SIG-M5 (cell line): Measurements from ENCODE around the gene DNAJC22.

Source experiments
- DNase-seq: peaks from one replicate; lab custom pipeline; 2025; lab: John Stamatoyannopoulos, UW

The DNAJC22 gene

DNA sequence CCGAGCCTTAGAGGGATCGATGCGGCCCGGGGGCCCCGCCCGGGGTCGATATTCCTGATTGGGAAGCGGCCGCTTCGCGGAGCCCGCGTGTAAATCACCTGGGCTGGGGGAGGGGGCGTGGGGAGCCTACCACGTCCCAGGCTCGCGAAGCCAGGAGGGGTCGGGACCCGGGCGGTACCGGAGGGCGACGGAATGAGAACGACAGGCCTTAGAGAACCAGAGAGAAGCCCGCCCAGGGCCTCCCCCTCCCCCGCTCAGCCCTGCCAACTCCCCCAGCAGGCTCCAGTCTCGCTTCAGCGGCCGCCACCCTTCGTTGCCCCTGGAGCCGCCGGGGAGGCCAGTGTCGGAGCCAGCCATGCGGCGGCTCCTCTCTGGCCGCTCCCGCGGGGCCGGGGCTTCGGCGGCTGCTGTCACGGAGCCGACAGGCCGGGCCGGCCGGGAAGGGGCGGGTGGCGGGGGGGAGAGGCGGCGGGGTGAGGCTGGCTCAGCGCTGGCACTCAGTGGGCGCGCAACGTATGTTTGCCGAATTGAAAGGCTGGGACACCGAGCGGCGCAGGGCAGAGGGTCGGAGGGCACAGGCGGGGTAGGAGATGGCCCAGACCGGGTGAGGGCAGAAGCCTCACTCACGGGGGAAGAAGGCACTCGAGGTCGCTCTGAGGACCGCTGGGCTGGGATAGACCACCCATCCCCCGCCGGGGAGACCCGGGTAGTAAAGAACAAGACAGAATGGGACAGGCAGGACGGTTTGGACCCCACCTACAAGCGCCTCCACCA lies 1.4 kb upstream of the DNAJC22 start:
- no peak for DNase-seq

DNA sequence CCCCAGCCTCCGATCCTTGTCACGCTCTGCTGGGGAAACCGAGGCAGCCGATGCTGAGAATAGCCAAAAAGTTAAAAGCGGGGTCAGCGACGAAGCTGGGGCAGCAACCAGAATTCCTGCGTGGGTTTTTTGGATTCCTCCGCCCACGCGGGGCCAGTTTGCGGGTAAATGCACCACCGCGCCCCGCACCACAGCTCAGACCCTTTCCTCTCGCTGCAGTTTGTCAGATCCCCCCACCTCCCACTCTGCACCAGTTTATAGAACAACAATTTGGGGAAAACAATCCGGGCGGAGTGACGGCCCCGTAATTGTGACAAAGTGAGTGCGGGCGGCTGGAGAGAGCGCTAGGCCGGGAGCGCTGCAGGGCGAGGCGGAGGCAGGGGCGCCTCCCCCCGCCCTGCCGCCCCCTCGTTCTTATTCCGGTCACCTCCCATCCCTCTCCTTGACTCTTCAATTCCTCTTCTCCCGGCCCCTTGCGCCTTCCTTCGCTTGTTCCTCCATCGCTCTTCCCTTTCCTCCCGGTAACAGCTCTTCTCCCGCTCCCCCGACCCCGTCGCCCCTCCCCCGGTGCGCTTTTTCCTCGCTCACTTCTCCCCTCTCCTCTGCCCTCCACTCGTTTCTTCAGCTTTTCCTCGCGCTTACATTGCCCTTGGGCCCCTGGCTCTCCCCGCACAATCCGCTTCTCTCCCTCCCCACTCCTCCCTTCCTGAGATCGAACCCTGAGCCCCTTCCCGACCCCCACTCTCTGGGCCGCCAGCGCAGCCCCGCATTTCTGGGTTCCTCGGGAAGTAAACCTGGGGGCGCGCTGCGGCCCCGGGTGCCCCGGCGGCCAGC lies 646 bp upstream of the DNAJC22 start:
- no peak for DNase-seq

DNA sequence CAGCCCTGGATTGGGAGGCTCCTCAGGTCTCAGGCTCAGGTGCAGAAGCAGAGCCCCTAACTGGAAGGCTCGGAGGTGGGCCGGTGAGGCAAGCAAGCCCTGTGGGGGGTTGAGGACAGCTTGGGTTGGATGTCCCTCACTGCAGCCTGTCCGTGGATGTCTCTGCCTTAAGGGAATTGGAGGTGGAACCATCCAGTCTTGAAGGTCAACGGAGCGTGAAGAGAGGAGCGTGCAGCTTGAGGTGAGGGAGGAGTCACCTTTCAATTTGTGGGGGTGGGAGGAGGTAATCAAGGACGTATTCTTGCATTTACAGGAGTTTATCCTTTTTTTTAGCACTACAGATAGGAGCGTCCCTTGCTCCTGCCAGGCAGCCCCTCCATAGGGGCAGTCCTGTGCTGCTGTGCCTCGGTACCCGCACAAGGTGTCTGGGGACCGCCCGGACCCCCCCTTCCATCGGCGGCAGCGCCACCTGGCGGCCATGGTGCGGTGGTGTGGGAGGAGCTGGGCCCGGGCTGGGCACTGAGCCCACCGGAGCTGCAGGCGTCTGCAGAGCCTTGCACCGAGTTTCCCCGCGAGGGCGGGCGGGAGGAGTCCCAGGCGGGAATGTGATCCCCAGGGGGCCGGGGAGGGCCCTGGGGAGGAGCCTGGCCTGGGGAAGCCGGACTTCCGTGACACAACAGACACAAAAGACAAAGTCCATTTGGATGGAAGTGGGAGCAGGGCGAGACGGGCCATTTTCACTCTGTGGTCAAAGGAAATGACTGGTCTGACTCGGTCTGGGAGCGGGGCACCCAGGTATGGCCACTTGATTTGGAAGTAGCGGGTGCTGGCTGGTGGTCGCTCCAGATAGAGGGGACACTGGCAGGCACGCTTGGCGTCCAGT lies 864 bp downstream of the DNAJC22 start:
- DNase-seq: no peak

DNA sequence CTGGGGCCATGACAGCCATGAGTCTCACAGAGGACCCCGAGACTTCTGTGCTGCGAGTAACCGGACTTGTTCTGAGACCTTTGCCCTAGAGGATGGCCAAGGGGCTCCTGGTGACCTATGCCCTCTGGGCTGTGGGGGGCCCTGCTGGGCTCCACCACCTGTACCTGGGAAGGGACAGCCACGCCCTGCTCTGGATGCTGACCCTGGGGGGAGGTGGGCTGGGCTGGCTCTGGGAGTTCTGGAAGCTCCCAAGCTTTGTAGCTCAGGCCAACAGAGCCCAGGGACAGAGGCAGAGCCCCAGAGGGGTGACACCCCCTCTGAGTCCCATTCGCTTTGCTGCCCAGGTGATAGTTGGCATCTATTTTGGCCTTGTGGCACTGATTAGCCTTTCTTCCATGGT lies 2.1 kb downstream of the DNAJC22 start:
- DNase-seq: no peak

DNA sequence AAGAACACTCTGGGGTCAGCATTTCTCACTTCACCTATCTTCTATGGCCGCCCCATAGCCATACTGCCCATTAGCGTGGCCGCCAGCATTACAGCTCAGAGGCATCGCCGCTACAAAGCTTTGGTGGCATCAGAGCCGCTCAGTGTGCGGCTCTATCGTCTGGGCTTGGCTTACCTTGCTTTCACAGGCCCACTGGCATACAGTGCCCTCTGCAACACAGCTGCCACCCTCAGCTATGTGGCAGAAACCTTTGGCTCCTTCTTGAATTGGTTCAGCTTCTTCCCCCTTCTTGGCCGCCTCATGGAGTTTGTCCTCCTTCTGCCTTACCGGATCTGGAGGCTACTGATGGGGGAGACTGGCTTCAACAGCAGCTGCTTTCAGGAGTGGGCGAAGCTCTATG lies 2.6 kb downstream of the DNAJC22 start:
- DNase-seq: no peak

DNA sequence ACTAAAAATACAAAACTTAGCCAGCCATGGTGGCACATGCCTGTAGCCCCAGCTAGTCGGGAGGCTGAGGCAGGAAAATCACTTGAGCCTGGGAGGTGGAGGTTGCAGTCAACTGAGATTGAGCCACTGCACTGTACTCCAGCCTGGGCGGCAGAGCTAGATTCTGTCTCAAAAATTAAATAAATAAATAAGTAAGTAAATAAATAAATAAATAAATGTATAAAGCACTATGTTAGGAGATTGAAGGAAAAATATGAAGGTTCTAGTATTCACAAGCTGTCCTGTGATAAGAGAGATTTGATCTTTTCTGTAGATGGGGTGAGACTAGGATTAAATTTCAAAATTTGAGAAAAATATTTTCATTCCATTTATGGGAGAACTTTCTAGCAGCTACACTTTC lies 5.7 kb downstream of the DNAJC22 start:
- no peak for DNase-seq

DNA sequence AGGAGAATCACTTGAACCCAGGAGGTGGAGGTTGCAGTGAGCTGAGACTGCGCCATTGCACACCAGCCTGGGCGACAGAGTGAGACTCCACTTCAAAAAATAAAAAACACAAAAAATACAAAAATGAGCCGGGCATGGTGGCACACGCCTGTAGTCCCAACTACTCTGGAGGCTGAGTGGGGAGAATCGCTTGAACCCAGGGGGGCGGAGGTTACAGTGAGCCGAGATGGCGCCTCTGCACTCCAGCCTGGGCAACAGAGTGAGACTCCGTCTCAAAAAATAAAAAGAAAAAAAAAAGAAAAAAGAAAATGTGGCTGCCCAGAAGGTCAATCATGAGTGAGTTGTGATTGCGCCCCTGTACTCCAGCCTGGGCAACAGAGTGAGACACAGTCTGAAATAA lies 9.2 kb downstream of the DNAJC22 start:
- DNase-seq: no peak

DNA sequence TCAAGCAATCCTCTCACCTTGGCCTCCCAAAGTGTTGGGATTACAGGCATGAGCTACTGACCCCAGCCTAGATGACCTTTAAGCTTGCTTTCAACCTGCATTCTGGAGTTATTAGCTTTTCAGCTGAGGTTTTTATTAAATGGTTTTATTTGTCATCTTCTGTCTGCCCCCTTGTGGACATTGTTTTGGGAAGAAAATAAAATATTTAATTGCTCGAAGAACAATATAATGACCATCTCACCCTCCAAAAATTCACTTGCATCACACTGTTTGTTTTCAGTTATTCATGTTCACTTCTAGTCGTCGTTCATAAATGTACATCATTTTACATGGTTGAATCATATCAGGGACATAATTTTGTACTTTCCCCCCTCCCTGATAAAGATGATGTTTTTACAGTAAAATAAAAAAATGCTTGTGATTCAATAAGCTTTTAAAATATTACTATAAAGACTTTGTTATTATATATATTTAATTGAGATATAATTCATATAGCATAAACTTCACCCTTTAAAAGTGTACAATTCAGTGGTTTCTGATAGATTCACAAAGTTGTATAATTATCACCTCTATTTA lies 10.5 kb downstream of the DNAJC22 start:
- no peak for DNase-seq

DNA sequence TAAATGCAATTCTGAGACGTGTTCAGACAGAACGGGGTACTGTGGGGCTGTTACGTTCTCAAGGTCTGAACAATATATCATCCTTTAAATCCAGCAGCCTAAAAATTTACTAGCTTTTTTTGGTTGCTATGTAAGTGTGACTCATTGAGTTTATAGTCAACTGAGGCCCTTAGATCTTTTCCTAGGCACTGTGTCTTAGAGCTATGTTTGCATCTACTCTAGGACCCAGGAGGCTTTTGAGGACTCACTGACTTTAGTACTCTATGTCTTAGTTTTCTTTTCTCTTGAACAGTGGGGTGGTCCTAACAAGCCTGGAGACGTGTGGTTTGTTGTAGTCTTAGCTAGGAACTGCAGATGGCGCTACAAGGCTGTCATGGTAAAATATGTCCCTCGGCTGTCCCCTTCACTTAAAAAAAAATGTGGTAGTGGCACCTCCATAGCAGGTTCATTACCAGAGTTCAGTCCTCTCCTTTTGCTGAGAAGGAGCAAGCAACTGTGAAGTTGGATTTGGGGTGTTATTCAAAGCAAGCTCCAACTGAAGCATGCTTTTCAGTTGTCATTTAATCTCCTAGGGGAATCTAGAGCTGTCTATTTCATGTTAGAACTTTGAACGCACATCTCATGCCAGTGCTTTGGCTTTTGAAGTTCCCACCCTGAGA lies 11.9 kb downstream of the DNAJC22 start:
- peak; percentile 18 for DNase-seq

DNA sequence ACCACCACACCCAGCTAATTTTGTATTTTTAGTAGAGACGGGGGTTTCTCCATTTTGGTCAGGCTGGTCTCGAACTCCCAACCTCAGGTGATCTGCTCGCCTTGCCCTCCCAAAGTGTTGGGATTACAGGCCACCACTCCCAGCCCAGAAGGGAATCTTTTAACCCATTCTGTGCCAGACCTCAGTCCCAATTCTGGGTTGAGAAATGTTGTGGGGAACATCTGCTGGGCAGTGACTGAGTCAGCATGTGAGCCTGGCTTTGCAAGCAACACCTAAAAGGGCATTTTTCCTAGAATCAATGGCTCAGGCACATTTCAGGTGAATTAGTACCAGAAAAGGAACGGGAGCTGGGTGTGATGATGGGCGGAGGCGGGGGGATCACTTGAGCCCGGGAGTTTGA lies 13.0 kb downstream of the DNAJC22 start:
- DNase-seq: no peak

DNA sequence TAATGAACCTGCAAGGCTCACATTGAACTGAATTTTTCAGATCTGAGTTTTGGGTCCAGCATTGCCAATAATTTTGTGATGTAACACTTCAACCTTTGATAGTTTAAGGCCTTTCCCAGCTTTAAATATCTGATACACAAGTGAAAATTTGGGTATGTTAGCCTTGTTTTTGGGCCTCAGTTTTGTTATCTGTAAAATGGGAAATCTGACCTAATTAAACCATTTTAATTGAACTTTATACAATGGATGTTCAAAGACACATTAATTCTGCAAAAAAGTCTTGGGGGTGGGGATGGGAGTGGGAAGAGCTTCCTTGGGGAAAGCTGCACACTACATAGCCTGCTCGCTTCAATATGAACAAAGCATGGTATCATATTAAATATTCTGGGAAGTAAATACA lies 15.4 kb downstream of the DNAJC22 start:
- DNase-seq: no peak

DNA sequence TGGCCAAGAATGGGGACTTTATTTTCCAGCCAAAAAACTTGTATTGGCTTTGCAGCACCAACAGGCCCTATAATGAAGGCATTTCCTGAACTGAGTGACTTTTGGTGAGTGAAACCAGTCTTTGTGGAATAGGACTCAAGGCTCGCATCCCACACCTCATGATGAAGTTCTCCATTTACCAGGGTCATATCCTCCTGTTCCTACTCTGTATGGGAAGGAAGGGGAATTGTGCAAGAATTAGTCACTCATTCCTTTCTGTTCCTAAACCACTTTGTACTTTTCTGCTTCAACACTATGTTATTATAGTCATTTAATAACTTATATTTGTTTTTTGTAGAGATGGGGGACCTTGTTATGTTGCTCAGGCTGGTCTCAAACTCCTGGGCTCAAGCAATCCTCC lies 18.3 kb downstream of the DNAJC22 start:
- no peak for DNase-seq

DNA sequence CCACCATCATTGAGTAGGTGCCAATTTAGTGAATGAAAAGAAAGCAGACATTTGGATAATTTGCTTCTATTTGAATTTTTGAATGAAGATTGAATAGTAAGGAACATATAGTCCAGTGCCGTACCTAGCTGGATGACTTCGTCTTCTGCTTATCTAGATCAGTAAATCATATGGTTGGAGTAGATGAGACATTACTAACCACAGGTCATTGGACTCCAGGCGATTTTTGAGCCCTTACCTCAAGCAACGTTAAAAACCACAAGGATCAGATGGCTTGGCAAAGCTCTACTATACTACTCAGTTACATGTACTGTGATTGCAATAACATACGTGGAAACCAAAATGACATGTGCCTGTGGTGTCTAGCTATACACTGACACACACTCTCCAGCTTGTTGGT lies 18.9 kb downstream of the DNAJC22 start:
- no peak for DNase-seq

DNA sequence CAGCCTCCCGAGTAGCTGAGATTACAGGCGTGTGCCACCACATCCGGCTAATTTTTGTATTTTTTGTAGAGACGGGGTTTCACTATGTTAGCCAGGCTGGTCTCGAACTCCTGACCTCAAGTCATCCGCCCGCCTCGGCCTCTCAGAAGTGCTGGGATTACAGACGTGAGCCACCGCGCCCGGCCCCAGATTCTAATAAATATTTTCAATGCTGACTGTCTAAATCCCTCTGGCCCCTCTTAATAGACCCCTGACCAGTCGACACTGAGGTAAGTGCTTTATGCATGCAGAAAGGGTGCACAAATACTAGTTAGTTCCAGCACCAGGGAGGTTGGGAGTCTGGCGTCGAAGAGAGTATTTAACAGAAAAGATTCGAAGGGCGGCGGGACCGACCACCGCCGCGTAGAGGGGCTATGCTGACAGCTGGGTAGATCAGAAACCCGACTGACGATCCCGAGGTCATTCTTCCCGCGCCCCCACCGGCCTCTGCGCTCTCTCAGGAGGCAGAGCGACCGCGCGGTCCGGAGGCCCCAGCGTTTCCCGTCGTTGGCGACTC lies 19.5 kb downstream of the DNAJC22 start:
- DNase-seq: no peak

DNA sequence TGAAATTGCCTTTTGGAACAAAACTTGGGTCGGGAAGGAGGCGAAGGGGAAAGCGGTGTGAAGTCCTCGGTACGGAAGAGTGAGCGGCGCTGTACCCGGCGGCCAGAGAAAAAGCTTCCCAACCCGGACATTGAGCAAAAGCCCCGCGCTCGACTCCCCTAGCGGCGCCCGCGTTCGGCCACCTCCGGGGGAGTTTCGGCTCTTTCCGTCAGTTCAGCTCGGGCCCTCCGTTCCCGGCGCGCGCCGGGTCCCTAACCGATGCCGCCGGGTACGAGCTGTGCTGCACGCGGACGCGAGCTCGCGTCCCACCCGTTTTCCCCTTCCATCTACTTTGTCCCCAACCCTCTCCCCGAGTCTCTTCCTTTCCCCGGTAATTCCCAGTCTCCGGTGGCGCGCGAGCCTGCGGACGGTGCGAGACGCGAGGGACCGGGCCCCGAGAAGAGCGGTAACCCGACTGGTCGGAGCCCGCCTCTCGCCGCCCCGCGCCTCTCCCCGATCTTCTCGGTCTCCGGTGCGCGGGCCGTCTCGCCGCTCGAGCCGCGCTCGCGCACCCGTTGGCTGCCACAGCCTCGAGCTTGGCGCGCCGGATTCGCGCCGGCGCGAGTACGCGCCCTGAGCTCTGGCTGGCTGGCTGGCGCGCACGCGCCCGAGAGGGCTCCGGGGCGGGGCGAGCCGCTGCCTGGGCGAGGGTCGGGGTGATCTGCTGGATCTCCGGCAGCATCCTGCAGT lies 20.1 kb downstream of the DNAJC22 start:
- DNase-seq: peak; percentile 23

DNA sequence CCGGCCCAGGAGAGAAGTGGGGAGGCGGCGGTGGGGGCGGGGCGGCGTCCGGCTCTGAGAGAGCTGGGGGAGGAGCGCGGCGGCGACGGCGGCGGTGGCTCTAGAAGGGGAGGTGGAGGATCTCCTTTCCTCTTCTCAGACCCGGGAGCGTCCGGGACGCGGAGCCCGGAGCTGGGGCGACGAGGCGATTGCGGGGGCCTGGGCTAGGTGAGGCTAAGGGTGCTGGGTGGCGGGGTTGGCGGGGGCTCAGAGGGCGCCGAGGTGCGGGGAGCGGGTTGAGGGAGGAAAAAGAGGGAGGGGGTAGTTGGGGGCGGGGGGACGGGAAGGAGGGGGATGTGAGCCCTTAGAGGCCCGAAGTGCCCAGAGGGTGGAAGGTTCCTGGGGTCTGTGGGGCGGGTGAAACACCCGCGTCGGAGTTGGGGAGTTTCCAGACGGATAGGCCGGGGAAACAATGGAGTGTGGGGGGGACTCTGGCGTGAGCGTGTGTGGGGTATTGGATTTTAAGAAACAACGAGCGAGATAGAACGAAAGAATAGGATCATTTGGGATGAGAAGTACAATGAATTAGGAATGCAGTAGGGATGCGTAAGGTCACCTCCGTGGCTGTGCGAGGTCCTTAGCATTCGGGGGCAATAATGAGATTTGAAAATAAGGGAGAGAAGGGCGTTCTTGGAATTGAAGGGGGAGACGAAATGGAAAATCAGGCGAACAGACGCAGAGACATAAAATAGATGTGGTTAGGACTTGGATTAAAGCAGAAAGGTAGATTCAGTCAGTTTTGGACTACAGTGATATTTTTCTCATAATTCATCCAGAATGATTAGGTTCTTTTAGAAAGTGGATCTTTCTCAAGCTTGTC lies 20.9 kb downstream of the DNAJC22 start, which contains the start of gene SPATS2:
Gene SPATS2, plus strand, starts transcription at position 82 of the 859 bp plus-strand sequence. CDS start 93,551 bp downstream, outside the sequence.
- no peak for DNase-seq

DNA sequence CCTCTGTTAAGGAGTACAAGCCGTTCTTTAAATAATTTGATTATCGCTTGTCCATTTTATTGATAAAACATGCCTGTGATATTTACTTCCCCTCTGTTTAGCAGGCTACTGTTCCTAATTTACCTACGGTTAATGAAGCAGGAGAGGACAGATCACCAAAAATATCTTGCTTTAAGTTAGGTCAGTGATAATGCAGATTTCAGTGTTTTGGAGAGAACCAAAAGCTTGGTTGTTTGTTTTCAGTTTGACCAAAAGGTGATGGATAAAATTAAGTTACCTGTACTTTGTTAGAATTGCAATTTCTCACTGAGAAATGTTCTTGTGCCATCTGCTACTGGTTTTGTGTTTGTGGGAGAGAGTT lies 21.5 kb downstream of the DNAJC22 start:
- no peak for DNase-seq

DNA sequence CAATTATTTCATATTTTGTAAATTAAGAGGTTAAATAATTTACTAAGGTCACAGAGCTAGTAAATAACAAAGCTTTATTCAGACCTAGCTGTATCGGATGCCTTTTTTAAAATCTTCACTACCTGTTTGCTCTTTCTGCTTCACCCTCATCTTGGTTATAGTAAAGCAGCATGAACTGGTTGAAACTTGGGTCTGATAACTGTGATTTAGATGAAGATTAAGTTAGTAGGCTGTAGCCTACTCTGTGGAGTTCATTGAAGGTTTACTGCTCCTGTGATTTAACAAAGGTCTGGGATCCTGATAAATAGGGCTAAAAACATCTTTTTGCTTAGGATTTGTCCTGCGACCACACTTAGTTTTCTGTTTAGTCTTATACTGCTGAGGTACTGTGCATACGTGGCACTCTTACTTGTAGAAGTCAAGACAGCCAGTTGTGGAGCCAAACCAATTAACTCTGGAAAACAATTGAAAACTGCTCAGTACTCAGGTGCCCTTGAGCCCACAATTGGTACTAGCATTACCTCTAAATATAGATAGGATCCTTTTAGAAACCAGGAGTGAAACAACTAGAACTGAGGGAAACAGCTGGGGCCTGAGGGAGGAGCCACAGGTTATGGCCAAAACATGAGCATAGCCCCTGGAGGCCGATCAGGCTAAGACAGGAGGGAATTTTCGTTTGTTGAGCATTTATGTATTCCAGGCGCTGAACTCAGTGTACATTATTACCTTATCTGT lies 22.9 kb downstream of the DNAJC22 start:
- no peak for DNase-seq

DNA sequence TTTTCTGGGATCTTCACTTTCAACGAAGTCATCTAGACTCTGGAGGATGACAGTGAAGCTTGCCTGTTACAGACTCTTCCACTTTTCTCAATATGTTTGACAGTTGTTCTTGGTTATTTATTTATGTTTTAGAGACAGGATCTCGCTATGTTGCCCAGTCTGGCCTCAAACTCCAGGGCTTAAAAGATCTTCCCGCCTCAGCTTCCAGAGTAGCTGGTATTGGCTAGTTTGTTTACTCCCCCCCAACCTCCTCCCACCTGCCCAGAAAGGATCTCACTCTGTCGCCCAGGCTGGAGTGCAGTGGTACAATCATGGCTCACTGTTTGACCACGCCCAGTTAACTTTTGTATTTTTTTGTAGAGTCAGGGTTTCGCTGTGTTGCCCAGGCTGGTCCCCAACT lies 23.9 kb downstream of the DNAJC22 start:
- no peak for DNase-seq
